Loucy (cell line): ENCODE data around the gene MYO10.

Source experiments
- H2AFZ ChIP-seq: fragments of 200-600 bp; sonication (generic); 2 replicates; pipeline ENCODE4 v1.6.0; 2016; ENCODE audit warnings: antibody characterized with exemption, mild to moderate bottlenecking, low read length, moderate library complexity
- H3F3A ChIP-seq: fragments of 200-600 bp; 2 replicates; pipeline ENCODE4 v1.6.0; 2016; ENCODE audit warnings: antibody characterized with exemption, low read depth, mild to moderate bottlenecking
- H3K27me3 ChIP-seq: fragments of 200-600 bp; sonication (generic); 2 replicates; pipeline ENCODE4 v1.6.1; 2014; ENCODE audit warnings: low read length, mild to moderate bottlenecking; ENCODE audit not compliant: insufficient read depth, poor library complexity, severe bottlenecking
- H3K36me3 ChIP-seq: fragments of 200-600 bp; sonication (generic); 2 replicates; pipeline ENCODE4 v1.6.1; 2016; ENCODE audit warnings: low read length; ENCODE audit not compliant: insufficient read depth
- H3K4me1 ChIP-seq: fragments of 200-600 bp; sonication (generic); 2 replicates; pipeline ENCODE4 v1.5.1; 2014; ENCODE audit warnings: low read length, mild to moderate bottlenecking; ENCODE audit not compliant: insufficient read depth, poor library complexity, severe bottlenecking
- H3K4me2 ChIP-seq: fragments of 200-600 bp; sonication (generic); 2 replicates; pipeline ENCODE4 v1.6.0; 2014; ENCODE audit warnings: antibody characterized with exemption, low read length, low read depth, mild to moderate bottlenecking; ENCODE audit not compliant: poor library complexity, severe bottlenecking
- H3K4me3 ChIP-seq: fragments of 200-600 bp; sonication (generic); 2 replicates; pipeline ENCODE4 v1.5.1; 2014; ENCODE audit warnings: low read length, mild to moderate bottlenecking, mixed read lengths; ENCODE audit not compliant: poor library complexity, severe bottlenecking
- H3K79me2 ChIP-seq: fragments of 200-600 bp; sonication (generic); 2 replicates; pipeline ENCODE4 v1.6.1; 2014; ENCODE audit warnings: low read length; ENCODE audit not compliant: insufficient read depth
- H3K9ac ChIP-seq: fragments of 200-600 bp; sonication (generic); 2 replicates; pipeline ENCODE4 v1.6.0; 2014; ENCODE audit warnings: mild to moderate bottlenecking, low read depth, low read length, moderate library complexity; ENCODE audit not compliant: poor library complexity, severe bottlenecking
- H3K9me2 ChIP-seq: fragments of 200-600 bp; sonication (generic); replicated peaks from 2 replicates; pipeline ENCODE4 v1.6.1; 2016; ENCODE audit warnings: low read depth, low read length, mixed read lengths
- H3K9me3 ChIP-seq: fragments of 200-600 bp; sonication (generic); 2 replicates; pipeline ENCODE4 v1.6.1; 2014; ENCODE audit warnings: mild to moderate bottlenecking, antibody characterized with exemption, low read length, low read depth; ENCODE audit not compliant: insufficient read depth
- H4K20me1 ChIP-seq: fragments of 200-600 bp; sonication (generic); 2 replicates; pipeline ENCODE4 v1.6.0; 2014; ENCODE audit warnings: antibody characterized with exemption, low read length, mild to moderate bottlenecking; ENCODE audit not compliant: insufficient read depth, poor library complexity, severe bottlenecking
- CTCF ChIP-seq: fragments of 200-600 bp; sonication (generic); conservative IDR thresholded peaks from 2 replicates; pipeline ENCODE4 v1.5.1; 2014; ENCODE audit warnings: mild to moderate bottlenecking, antibody characterized with exemption, low read length
- EZH2phosphoT487 ChIP-seq: fragments of 200-600 bp; IDR thresholded peaks from 2 replicates; pipeline ENCODE4 v1.6.1; 2018; ENCODE audit warnings: antibody characterized with exemption, mild to moderate bottlenecking, moderate library complexity, borderline replicate concordance

MYO10 gene

GRCh38 chr5:16812448-16812847 lies 123.6 kb downstream of the MYO10 start:
- H3K4me1 ChIP-seq: no peaks in the 10 kb centered on the region
- TF ChIP-seq EZH2phosphoT487 (no peak), CTCF (no peak)
- no peak overlapping the region for H3K9ac ChIP-seq
- no peaks in the 10 kb centered on the region for H3K27me3 ChIP-seq
- no peak overlapping the region for H3K4me2 ChIP-seq
- H3K9me2 ChIP-seq: no peaks in the 10 kb centered on the region
- H3K36me3 ChIP-seq: no peaks in the 10 kb centered on the region
- H4K20me1 ChIP-seq: no peaks in the 10 kb centered on the region
- H2AFZ ChIP-seq: no peak overlapping the region
- no peaks in the 10 kb centered on the region for H3F3A ChIP-seq
- no peaks in the 10 kb centered on the region for H3K9me3 ChIP-seq
- H3K4me3 ChIP-seq: no peak overlapping the region
- H3K79me2 ChIP-seq: no peaks in the 10 kb centered on the region

DNA sequence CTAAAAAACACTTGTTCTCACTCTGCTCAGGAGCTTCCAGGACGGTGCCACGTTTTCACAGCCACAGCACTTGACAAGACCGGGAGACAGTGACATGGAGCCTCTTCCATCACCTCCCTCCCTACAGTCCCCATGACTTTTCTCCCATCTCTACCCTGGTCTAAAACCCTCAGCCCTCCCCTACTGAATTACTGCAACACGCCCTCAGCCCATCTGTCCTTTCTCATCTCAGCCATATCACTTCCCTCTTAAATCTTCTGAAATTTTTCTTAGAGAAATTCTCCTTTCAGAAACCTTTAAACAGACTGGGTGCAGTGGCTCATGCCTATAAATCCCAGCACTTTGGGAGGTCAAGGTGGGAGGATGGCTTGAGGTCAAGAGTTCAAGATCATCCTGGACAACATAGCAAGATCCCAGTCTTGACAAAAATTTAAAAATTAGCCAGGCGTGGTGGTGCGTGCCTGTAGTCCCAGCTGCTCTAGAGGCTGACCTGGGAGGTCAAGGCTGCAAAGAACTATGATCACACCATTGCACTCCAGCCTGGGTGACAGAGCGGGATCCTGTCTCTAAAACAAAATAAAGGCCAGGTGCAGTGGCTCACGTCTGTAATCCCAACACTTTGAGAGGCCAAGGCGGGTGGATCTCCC lies 125.8 kb downstream of the MYO10 start:
- no peak overlapping the region for H3K4me2 ChIP-seq
- no peaks in the 10 kb centered on the region for H3K27me3 ChIP-seq

GRCh38 chr5:16809395-16810207 lies 126.5 kb downstream of the MYO10 start:
- Histone ChIP-seq H2AFZ (no peak overlapping the region), H3K27me3 (no peaks in the 10 kb centered on the region), H3K79me2 (no peaks in the 10 kb centered on the region), H3K4me2 (no peak overlapping the region), H3K36me3 (no peaks in the 10 kb centered on the region), H3K4me1 (no peaks in the 10 kb centered on the region), H4K20me1 (no peaks in the 10 kb centered on the region), H3K9me2 (no peaks in the 10 kb centered on the region), H3K9me3 (no peaks in the 10 kb centered on the region), H3K9ac (no peak overlapping the region), H3K4me3 (no peak overlapping the region), H3F3A (no peaks in the 10 kb centered on the region)
- TF ChIP-seq CTCF (no peak), EZH2phosphoT487 (no peak)

More for the DNA sequence above, 125.8 kb downstream of the MYO10 start:
- TF ChIP-seq EZH2phosphoT487 (no peak), CTCF (no peak)
- Histone ChIP-seq H3K4me1 (no peaks in the 10 kb centered on the region), H3F3A (no peaks in the 10 kb centered on the region), H3K9me2 (no peaks in the 10 kb centered on the region), H3K36me3 (no peaks in the 10 kb centered on the region), H3K9ac (no peak overlapping the region), H3K79me2 (no peaks in the 10 kb centered on the region), H4K20me1 (no peaks in the 10 kb centered on the region), H3K9me3 (no peaks in the 10 kb centered on the region), H3K4me3 (no peak overlapping the region), H2AFZ (no peak overlapping the region)
